GM21423 (cell line): ENCODE measurements around the gene ATG2A.
"Not testable (repeated sequence)": the region's sequence is repeated elsewhere in the genome, so short reads cannot be mapped to it uniquely, and the experiment has no call there.

Experiments used
- ATAC-seq: cut with Tn5 transposase; IDR thresholded peaks from one replicate; pipeline ENCODE4 v1.9.1; 2021; ENCODE audit warnings: mild to moderate bottlenecking, moderate library complexity; ENCODE audit not compliant: unreplicated experiment

ATG2A gene

DNA sequence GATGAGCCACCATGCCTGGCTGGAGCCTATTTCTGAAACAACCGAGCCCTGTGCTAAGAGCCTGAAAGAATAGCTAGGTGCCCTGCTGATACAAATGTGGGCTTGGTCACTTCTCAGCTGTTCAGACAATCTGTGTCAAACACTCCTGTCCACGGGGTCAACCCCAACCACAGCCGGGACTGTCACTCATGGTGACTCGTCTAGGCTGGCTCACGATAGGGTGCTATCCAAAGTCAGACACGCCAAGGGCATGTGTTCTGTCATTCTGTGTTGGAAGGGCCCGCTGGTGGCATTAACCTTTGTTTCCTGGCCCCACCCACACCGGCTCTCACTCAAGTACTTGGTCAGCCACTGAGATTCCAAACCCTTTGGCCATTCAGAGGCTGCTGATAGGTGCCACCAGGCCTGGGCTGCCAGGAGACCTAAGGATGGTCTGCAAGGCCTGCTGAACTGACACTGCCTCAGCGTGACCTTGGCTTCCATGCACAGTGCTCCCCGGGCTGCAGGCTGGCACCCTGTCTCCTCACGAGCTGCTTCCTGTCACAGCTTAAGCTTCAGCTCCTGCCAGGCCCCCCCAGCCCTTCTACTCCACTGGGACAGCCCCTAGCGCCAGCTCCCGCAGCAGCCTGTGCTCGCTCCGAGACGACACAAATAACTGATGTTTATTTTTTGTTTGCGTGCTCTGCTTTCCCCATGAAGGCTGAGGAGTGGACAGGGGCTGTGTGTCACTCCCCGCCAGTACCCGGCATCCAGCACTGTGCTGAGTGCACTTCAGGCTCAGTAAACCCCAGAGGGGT, 58.3 kb downstream of the ATG2A start:
- ATAC-seq, result peak; percentile 14

DNA sequence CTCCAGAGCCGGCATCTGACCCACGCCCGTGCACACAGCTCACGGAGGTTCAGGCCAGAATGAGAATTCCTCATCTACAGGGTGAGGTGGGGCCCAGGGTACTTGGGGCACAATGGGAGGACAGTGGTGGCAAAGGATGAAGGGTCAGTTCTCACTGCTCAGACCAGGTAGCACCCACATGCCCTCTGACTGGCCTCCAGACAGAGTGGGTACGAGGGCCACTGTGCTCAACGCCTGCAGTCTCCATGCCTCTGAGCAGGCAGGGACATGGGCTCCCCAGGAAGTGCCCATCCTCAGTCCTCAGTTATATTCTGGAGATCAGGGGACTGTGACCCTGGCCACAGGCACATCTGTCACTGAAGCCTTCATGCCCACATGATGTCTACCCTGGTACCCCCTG, 59.5 kb downstream of the ATG2A start:
- no peak for ATAC-seq

DNA sequence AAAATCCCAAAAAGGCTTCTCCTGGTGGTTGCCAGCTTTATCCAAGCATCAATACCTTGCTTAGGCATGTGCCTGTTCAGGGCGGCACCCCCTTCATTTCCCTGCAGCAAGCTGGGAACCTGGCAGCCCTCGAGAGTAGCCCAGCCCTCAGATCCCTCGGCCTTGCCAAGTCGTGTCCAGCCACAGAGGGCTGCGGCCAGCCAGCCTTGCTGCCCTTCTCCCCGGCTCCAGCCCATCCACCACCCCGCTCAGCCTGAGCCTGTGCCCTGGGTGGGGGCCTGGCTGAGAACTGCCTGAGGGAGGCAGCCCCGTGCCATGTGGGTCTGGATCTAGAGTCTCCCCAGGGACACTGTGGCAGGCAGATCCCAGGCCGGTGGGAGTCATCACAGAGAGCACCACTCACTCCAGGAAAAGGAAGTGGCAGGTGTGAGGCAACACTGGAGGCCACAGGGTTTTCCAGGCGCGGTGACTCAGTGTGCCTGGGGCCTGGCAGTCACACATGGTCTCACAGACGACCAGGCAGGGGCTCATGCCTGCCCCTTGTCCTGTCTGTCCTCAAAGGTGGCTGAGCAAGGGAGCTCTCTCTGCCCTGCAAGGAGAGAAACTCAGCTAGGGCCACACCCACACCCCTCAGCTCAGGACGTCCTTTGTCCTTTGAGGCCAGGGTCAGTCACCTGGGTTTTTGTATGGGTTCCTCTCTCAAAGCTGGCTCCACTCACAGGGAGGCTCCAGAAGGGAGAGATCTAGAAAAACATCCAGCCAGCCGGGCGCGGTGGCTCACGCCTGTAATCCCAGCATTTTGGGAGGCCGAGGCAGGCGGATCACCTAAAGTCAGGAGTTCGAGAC, 60.4 kb downstream of the ATG2A start:
- no peak for ATAC-seq

DNA sequence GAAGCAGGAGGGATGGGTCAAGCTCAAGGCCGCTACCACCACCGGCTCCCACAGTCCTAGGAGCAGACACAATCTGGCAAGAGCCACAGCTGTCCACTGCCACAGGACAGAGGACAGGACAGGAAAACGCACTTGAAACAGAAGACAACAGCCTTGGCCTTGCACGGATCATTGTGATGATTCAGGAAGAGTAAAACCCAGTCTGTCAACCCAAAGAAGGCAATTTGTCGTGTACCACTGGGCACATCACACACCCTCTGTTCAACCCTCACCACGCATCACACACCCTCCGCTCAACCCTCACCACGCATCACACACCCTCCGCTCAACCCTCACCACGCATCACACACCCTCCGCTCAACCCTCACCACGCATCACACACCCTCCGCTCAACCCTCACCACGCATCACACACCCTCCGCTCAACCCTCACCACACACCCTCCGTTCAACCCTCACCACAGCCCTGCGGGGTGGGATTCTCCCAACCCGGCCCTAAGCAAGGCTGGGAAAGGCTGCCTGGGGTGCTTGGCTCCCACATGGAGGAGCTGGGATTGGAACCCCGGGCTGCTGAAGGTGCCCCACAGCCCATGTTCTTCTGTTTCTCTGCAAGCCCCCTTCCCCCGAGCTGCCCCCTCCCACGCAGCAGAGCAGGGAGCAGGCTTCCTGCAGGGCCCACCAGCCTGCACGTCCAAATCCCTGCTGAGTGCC, 61.3 kb downstream of the ATG2A start:
- no peak for ATAC-seq

DNA sequence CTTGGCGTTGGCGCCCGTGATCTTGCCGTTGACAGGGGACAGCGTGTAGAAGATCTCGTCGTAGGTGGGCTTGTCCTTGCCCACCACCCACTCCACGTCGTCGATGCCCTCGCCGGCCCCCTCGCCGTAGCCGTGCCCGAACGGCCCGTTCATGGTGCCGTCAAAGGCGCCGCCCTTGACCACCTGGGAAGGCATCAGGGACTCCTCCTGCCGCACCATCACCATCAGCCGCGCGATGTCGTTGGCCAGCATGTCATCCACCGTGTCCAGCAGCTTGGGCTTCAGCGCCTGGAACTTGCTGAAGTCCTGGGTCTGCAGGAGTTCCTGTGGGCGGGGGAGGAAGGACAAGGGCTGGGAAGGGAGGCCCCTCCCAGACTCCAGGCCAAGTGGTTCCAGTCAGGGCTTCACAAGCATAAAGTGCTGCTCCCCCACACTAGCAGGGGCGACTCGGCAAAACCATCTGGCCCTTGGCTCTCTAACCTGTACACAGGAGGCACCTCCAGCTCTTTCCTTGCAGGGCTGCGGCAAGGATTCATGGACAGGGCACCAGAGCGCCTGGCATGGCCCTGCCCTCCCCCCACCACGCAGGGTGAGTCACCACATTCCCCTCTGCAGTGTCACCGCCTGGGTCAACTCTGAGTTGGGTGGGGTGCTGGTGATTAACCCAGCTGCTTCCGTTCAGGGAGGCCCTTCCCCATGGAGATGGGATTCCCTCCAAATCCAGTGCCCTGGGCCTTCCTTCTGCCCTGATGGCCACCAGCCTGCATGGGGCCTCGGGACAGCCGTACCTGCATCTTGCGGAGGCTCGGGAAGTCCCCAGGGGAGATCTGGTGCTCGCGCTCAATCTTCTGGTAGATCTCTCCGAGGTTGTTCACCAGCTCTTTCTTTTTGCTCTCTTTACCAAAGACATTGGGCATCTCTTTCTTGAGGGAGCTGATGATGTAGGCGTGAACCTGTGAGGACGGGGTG, 62.2 kb downstream of the ATG2A start:
- no peak for ATAC-seq

DNA sequence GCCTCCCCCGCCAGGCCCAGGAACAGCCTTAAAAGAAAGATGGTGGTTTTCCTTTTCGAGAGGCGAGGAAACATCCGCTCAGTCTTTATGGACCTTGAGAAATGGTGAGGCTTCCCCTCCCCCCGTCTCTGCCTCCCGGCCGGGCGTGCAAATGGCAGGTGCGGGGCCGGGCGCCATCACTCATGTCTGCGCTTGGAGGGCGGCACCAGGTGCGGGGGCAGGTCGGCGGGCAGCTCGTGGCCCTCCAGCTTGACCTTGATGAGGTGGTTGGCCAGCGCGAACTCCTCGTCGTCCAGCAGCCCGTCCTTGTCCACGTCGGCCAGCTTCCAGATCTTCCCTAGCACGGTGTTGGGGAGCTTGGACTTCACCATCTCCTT, 62.9 kb downstream of the ATG2A start:
- no peak for ATAC-seq

DNA sequence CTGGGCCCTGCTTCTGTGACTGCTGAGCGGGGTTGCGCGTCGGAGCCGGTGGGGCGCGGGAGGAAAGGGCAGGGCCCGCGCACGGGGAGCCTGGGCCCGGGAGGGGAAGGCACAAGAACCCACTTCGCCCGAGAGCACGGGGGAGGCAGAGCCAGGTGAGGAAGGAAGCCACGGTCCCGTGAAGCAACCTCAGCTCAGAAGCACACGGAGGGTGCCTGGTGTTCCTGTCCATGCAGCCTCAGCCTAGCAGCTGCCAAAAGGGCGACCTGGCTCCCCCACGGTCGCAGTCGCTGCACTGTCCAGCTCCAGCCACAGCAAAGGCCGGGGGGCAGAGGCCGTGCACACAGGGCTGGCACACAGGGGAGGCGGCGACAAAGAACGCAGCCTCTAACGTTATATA, 63.3 kb downstream of the ATG2A start:
- no peak for ATAC-seq

DNA sequence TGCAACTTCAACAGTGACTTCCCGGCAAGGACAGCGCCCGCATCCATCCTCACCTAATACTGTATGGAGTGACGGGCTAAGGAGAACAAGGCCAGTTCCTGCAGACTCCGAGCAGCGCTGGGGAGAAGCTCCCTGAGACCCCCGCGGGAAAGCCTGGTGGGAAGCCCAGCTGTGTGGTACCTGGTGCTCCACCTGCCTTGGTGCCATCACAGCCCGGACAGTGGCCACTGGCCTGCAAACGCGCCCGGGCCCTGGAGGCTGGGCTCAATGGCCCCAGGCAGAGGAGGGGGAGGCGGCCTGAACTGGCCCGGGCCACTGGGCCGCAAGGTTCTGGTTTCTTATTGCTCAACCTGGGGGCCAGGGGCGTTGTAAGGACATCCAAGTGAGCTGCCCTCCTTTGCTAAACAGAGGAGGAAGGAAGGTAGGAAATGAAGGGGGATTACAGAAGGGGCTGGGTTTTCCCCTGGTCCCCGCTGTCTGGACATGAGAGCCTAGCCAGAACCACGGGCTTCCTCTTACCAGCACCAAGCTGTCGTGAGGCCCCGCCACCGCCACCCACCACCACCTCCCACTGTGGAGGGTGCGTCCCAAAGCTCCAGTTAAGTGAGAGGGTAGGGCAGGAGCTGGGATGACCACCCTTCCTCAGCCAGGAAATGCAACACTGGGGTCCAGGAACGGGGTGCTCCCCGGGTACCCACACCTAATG, 64.1 kb downstream of the ATG2A start:
- no peak for ATAC-seq

DNA sequence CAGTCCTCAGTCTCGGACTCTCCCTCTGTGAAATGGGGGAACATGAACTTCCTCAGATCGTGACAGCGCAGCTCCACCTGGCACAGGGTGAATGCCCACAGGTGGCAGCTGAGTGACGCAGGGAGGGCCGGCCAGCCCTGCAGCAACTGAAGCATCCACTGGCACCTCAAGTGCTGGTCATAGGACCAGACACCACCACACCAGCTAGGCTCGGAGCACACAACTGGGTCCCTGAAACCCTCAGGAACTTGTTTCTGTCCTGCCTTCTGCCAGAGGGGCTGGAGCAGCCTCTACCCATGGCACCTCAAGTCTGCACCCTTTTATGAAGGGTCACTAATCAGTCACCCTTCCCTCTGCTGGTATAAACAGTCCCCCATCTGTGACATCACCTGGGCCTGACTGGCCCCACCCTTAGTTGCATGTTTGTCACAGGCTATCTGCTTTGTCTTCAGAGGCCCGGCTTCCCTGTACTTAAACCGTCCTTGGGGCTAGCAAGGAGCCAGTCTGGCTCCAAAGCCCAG, 65.1 kb downstream of the ATG2A start:
- ATAC-seq, result peak; percentile 14

DNA sequence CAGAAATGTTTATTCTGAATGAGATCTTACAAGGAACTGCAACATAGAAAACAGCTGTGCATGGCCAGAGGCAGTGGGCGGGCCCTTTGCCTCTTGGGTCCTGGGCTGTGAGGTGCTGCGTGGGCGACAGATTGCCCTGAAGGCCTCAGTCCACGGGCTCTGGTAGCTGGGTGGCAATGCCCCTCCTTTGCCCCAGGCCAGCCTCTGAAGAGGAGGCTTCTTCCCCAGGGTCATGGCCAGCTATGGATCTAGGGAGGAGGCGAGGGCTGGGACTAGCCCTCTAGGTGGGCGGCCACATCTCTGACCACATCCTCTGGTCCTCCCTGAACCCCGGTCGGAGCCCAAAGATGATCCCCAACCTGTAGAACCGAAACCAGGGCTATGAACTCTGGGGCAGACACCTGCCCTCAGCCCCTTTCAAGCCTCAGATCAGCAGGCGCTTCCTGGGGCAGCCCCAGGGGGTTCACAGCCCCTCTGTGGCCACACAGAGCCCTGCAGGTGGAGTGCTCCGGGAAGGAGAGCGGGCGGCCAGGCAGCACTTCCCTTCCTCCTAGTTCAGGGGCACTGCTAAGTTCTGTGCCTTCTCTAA, 65.9 kb downstream of the ATG2A start:
- ATAC-seq, result peak; percentile 59

DNA sequence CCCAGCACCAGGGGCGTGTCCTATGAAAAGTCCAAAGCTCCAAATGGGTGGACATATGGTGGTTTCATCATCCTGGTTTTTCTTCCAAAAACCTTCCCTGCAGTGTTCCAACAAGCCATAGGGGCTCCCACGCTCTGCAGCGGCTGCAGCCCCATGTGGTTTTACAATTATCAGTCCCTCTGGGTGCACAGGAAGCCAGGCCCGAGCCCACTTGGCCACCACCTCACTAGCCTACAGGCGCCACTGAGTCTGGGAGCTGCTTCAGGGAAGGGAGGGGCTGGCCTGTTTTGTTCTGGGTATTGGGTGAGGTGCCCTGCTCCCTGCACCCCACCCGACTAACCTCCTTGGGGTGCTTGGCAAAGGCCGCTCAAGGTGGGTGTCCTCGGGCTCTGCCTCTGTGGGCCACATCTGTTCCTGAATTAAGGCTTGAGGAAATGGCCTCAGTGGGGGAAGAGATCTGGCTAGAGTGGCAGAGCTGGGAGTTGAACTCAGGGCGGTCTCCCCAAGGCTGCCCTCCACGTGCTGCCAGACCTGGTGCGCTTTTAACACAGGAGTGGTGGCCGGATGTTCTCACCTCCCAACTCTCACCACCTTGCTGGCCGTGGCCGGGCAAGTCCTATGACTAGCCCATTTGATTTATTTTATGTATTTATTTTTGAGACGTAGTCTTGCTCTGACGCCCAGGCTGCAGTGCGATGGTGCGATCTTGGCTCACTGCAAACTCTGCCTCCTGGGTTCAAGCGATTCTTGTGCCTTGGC, 67.2 kb downstream of the ATG2A start:
- no peak for ATAC-seq

DNA sequence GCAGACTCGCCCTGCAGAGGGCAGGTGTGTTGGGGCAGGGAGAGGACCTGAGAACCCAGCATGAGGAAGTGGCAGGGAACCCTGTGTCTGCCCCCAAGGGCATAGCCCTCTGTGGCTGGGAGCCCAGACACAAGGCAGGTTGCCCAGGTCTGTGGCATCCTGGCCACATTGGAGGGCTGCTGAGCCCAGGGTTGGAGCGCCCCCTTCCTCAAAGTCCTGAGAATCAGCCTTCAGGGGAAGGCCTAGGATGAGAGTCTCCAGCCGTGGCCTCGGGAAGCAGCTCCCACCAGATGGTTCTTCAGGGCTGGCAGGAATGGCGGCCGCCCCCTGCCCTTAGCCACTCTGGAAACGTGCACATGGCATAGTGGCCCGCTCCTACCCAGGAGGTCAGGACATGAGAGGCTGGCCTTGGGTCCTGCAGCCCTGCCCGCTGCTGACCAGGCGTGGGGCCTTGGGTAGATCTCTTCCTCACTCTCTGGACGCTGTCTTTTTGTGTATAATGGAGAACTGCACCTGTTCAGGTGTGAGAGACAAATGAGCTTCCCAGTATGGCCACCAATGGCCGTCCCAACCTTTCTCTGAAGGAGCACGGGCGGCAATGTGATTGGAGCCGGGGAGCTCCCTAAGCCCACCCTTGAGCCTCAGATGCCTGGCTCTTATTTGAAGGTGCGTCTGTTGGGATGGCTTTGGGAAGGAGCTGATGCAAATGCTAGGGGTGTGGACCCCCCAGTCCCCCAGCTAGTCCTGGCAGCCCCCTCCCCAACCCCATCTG, 68.0 kb downstream of the ATG2A start:
- ATAC-seq, result no peak

DNA sequence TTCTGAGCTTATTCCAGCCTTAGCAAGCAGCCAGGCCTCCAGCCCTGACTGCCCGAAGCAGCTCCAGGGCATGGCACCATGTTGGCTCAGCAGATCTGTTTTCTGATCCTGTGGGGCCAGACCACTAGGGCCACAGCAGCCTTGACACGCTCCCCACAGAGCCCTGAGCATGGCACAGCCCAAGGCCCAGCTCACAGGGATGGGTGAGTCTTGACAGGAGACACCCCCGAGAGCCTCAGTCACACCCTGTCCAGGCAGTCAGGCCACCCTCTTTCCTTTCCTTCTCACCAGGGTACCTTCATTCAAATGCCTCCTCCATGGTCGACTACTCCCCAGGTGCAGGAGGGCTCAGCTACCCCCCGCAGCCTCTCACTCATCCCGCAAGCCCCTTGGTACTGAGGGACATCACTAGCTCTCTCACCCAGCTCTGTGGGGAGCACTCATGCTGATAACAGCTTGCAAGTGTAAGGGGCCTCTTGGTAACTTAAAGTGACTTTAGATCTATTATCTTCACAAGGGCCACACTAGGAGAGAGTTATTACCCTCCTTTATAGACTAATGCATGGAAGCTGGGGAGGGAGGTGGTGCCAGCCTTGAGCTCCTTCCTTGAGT, 68.7 kb downstream of the ATG2A start:
- ATAC-seq, result no peak

DNA sequence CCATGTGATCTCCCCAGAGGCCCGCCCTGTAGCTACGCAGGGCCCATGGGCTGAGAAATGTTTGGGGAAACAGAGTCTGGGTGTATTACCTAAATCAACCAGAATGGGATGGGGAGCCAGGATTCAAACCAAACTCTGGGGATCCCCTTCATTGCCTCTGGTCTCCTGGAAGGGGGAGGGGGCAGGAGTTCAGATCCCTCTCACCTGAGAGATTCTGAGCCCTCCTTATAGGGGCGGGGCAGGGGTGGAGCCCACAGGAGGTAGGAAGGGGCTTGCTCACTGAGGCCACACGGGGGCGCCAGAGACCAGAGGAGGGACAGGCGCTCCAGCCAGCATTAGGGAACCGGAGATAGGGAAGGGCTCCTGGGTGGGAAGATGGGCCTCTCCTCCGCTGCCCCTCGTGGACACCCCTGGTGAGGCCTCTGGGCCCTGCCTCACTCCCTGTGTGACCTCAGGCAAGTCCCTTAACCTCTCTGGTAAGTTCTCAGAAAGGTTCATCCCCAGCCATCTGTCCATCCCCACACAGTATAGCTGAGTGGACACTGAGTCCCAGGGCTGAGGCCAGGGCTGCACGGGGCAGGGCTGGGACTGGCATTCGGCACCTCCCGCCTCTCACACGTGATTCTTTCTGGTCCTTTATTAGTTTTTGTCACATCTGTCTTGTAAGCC, 69.9 kb downstream of the ATG2A start:
- ATAC-seq, result no peak

DNA sequence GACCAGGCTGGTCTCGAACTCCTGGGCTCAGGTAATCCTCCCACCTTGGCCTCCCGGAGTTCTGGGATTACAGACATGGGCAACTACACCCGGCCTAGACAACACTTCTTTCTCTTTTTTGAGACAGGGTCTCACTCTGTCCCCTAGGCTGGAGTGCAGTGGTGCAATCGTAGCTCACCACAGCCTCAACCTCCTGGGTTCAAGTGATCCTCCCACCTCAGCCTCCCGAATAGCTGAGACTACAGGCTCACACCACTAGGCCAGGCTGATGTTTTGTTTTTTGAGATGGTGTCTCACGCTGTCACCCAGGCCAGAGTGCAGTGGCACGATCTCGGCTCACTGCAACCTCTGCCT, 71.3 kb downstream of the ATG2A start:
- ATAC-seq, result not testable (repeated sequence)

DNA sequence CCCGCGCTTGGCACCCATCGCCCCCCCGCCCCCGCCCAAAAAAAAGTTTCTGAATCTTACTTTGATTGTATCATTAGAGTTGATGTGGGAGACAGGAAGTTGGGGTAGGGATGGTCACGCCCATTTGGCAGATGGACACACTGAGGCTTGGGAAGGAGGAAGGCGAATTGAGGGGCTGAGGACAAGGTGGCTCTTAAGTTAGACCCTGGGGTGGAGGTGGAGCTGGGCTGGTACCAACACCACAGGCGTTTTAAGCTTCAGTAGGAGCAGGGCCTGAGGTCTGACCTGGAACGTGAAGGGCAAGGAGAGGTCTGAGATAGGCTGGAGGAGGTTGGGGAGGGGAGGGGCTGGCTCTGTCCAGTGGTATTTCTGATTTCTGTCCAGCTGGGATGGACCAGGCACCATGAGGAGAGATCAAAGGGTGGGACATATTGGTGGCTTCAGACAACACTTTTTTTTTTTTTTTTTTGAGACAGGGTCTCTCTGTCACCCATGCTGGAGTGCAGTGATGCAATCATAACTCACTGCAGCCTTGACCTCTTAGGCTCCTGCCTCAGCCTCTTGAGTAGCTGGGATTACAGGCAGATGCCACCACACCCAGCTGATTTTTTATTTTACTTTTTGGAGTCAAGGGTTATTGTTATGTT, 71.8 kb downstream of the ATG2A start:
- ATAC-seq, result no peak
